ENCODE data around the gene CERS6. TPM values are rescaled to one million over a fixed set of nuclear protein-coding genes. Genes with fewer than 3 reads are reported as not detected.

The CERS6 gene
- total and polyA plus RNA-seq, 2 experiments from 2014 or later: 40.9 to 99.1 TPM

- Histone ChIP-seq H3K4me2 (no peak overlapping the region), H3K79me2 (no peaks in the 10 kb centered on the region), H3K9me3 (ENCODE audit: low read depth) (no peaks in the 10 kb centered on the region), H3K4me1 (ENCODE audit: insufficient read depth) (peaks cover 7% of the 10 kb centered on the region), H3K36me3 (replicated peaks; ENCODE audit: insufficient read depth, low read depth) (no peaks in the 10 kb centered on the region), H3K4me3 (no peak overlapping the region), H3K27me3 (no peaks in the 10 kb centered on the region), H3K9me2 (replicated peaks; ENCODE audit: insufficient read depth) (no peaks in the 10 kb centered on the region), H2AFZ (no peak overlapping the region), H3K27ac (no peak overlapping the region), H4K20me1 (ENCODE audit: insufficient read depth, poor library complexity, severe bottlenecking) (no peaks in the 10 kb centered on the region)
- DNase-seq (ENCODE audit: low spot score): no peak
- 94% methylated on average over 2 of the region's 2 CpGs for WGBS (ENCODE audit: low lambda C conversion rate, missing lambda C conversion rate)
- TF ChIP-seq EZH2 (IDR thresholded peaks at IDR 0.05; ENCODE audit: borderline replicate concordance) (no peak), EZH2phosphoT487 (IDR thresholded peaks at IDR 0.05; ENCODE audit: low read depth, severe bottlenecking, unreplicated experiment) (no peak)
- TF ChIP-seq, protein P1, sequence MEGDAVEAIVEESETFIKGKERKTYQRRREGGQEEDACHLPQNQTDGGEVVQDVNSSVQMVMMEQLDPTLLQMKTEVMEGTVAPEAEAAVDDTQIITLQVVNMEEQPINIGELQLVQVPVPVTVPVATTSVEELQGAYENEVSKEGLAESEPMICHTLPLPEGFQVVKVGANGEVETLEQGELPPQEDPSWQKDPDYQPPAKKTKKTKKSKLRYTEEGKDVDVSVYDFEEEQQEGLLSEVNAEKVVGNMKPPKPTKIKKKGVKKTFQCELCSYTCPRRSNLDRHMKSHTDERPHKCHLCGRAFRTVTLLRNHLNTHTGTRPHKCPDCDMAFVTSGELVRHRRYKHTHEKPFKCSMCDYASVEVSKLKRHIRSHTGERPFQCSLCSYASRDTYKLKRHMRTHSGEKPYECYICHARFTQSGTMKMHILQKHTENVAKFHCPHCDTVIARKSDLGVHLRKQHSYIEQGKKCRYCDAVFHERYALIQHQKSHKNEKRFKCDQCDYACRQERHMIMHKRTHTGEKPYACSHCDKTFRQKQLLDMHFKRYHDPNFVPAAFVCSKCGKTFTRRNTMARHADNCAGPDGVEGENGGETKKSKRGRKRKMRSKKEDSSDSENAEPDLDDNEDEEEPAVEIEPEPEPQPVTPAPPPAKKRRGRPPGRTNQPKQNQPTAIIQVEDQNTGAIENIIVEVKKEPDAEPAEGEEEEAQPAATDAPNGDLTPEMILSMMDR (IDR thresholded peaks at IDR 0.05; ENCODE audit: poor library complexity): no peak
These were observed 358.0 kb downstream of the CERS6 start for GRCh38 chr2:168814046-168814445.

GRCh38 chr2:168814939-168815907 is 359.2 kb downstream of the CERS6 start:
- H3K27ac ChIP-seq: no peak overlapping the region
- no peak overlapping the region for H3K4me2 ChIP-seq
- TF ChIP-seq EZH2phosphoT487 (IDR thresholded peaks at IDR 0.05; ENCODE audit: low read depth, severe bottlenecking, unreplicated experiment) (no peak), EZH2 (IDR thresholded peaks at IDR 0.05; ENCODE audit: borderline replicate concordance) (no peak)
- TF ChIP-seq, protein P1 (IDR thresholded peaks at IDR 0.05; ENCODE audit: poor library complexity): no peak
- peaks cover 7% of the 10 kb centered on the region for H3K4me1 ChIP-seq (ENCODE audit: insufficient read depth)
- no peaks in the 10 kb centered on the region for H3K27me3 ChIP-seq
- no peaks in the 10 kb centered on the region for H3K79me2 ChIP-seq
- no peak for DNase-seq (ENCODE audit: low spot score)
- no peak overlapping the region for H2AFZ ChIP-seq
- H3K4me3 ChIP-seq: no peak overlapping the region
- H3K36me3 ChIP-seq (replicated peaks; ENCODE audit: insufficient read depth, low read depth): no peaks in the 10 kb centered on the region
- H3K9me3 ChIP-seq (ENCODE audit: low read depth): no peaks in the 10 kb centered on the region
- no peaks in the 10 kb centered on the region for H3K9me2 ChIP-seq (replicated peaks; ENCODE audit: insufficient read depth)
- H4K20me1 ChIP-seq (ENCODE audit: insufficient read depth, poor library complexity, severe bottlenecking): no peaks in the 10 kb centered on the region
- WGBS (ENCODE audit: low lambda C conversion rate, missing lambda C conversion rate): 96% methylated on average over 1 of the region's 1 CpG

GRCh38 chr2:168816369-168816768 is 360.3 kb downstream of the CERS6 start:
- H3K4me1 ChIP-seq (ENCODE audit: insufficient read depth): peaks cover 7% of the 10 kb centered on the region
- H3K27ac ChIP-seq: no peak overlapping the region
- H3K79me2 ChIP-seq: no peaks in the 10 kb centered on the region
- H3K9me3 ChIP-seq (ENCODE audit: low read depth): no peaks in the 10 kb centered on the region
- peak; percentile 48 for DNase-seq (ENCODE audit: low spot score)
- H3K4me2 ChIP-seq: no peak overlapping the region
- 87% methylated on average over 3 of the region's 3 CpGs for WGBS (ENCODE audit: low lambda C conversion rate, missing lambda C conversion rate)
- H4K20me1 ChIP-seq (ENCODE audit: insufficient read depth, poor library complexity, severe bottlenecking): no peaks in the 10 kb centered on the region
- H3K27me3 ChIP-seq: no peaks in the 10 kb centered on the region
- H3K36me3 ChIP-seq (replicated peaks; ENCODE audit: insufficient read depth, low read depth): no peaks in the 10 kb centered on the region
- H3K9me2 ChIP-seq (replicated peaks; ENCODE audit: insufficient read depth): no peaks in the 10 kb centered on the region
- TF ChIP-seq, protein P1 (IDR thresholded peaks at IDR 0.05; ENCODE audit: poor library complexity): no peak
- TF ChIP-seq EZH2 (IDR thresholded peaks at IDR 0.05; ENCODE audit: borderline replicate concordance) (no peak), EZH2phosphoT487 (IDR thresholded peaks at IDR 0.05; ENCODE audit: low read depth, severe bottlenecking, unreplicated experiment) (no peak)
- H2AFZ ChIP-seq: no peak overlapping the region
- no peak overlapping the region for H3K4me3 ChIP-seq
